Hematopoietic multipotent progenitor cell treated with erythropoietin and hydrocortisone succinate and interleukin-3 and kit ligand, for 15 days (in vitro differentiated cells): Measurements from ENCODE around the gene EXOC6B.

Experiments used
- DNase-seq: peaks from one replicate; pipeline ENCODE4 v3.0.0-alpha.2; 2015; ENCODE audit warnings: low spot score

The EXOC6B gene

DNA sequence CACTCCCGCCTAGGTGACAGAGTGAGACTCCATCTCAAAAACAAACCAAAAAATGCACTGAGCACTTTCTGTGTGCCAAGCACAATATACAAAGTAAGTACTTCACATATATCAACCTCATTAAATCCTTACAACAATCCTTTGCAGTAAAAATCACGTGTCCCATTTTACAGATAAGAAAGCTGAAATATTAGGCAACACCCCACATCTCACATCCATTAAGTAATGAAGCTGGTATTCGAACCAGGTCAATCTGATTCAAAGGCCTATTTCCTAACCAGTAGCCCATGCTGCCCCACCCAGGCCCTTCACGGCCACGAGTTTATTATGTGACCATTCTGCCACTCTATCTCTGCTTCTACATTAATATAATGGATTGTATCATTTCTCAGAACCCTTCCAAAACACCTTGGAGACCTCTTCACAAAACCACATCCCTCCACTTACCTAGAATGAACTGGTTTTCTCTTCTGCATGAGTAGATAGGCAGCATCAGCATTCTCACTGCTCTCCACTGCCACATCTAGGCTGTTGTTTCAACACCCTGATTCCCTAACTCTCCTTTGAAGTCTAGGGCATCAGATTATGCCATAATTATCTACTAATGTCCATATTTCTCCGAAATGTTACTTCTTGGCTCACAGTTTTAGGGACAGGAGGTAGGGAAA lies 3.1 kb upstream of the EXOC6B start:
- no peak for DNase-seq

DNA sequence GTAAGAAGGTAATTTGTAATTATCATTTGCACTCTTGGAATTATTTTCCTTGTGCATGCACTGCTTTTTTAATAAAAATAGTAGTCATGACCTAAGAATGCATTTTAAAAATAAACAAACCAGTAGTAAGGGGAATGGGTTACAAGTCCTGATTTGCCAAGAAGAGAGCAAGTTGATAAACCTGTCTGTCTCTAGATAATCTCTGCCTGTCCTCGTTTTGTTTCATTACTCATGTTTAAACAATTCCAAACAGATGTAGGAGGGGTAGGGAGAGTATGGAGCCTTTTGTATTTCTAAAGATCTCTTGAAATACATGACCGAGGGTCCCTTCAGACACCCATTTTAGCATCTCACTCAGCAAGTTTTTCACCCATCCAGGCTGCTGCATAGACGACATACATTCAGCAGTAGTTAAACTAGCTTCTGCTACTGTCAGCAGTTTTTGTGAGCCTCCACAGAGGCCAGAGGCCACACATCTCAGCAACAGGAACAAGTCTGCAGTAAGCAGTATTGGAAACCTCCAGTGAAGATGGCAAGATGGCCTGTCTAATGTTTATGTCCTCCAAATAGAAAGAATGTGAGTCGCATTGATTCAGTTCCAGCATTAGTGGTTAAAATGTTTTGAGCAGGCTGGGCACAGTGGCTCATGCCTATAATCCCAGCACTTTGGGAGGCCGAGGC lies 2.3 kb upstream of the EXOC6B start:
- no peak for DNase-seq

DNA sequence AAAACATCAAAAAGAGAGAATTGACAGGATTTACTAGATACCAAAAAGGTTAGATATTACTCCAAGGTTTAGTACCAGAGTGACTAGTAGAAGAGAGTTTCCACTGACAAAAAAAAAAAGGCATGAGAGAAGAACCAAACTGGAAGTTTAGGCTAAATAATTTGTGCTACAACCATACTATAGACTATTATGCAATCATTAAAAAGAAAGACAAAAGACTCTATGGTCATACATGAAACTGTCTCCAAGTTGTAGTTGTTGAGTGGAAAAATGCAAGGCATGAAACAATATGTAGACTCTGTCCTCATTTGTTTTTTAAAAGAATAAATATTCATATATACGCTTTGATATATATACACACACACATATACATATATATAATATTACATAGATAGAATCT lies 1.7 kb upstream of the EXOC6B start:
- DNase-seq = no peak

DNA sequence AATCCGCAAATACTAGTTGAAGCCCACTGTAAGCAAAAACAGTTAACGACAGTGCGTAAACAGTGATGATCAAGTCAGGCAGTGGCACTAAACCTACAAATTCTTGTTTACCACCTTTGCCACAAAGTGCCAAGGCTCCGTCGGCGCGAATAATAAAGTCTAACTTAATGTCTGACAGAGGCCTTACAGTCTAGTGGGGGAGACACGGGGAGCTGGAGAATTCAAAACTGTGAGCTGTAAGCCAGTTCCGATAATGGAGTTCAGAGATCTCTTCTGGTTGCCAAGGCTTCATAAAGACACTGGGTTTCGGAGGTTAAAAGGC lies 284 bp upstream of the EXOC6B start:
- DNase-seq = no peak

DNA sequence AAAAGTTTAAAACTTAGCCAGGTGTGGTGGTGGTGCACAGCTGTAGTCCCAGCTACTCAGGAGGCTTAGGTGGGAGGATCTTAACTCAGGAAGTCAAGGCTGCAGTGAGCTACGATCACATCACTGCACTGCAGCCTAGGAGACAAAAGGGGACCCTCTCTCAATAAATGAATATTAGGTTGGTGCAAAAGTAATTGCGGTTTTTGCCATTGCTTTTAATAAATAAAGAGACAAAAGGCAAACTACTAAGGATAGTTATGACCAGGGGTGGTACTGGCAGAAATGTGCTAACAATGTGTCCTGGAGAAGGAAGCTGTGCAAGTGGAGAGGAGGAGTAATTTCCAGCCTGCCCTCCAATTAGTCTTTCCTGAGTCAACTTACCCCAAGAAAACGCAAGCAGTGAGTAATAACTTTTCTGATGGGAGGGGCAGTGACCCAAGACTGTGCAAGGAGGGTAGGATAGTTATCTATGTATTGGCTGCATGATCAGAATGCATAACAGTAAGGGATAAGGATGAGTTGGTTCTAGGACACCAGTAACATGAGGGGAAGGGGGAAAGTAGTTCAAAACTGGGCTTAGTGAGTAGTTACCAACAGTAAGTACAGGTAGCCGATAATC lies 1.5 kb downstream of the EXOC6B start:
- DNase-seq = no peak

DNA sequence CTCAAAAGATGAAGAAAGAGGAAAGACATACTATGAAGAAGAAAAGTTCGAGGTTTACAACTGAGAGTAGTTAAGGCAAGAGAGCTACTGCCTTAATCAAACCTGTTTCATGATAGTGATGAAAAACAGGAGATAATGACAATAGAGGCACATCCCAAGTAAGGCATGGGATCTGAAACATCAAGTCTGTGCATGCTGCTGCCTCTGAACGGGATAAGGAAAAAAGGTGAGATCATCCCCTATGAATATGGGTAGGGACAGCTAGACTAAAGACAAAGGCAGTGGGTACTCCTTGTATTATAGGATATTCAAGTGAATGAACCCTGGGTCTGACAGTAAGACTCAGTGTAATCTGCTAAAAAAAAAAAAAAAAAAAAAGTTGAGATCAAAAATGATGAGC lies 3.0 kb downstream of the EXOC6B start:
- no peak for DNase-seq

DNA sequence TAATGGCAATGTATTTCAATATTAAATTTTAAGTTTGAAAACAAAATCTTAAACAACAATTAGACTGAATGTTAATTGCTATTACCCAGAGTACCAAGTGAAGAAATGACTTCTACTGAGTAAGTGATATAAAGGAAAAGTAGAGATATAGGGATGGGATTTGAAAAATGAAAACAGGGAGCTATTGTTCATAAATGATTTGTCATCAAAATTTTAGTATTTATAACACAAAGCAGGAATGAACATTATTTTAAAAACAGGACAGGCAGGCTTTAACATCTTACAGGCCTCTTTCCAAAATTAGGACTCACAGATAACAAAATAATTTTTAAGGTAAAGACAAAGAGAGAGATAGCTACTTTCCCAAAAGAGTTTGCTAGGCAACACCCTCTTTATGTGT lies 3.9 kb downstream of the EXOC6B start:
- DNase-seq = no peak

DNA sequence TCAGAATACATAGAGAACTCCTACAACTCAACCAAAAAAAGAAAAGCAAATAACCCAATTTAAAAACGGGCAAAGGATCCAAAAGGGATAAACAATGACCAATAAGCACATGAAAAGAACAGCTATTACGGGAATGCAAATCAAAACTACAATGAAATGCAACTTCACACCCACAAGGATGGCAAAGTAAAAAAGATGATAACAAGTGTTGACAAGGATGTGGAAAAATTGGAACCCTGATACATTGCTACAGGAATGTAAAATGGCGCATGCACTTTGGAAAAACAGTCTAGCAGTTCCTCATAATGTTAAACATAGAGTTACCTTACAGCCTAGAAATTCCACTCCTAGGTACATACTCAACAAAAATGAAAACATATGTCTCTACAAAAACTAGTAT lies 4.7 kb downstream of the EXOC6B start:
- no peak for DNase-seq

DNA sequence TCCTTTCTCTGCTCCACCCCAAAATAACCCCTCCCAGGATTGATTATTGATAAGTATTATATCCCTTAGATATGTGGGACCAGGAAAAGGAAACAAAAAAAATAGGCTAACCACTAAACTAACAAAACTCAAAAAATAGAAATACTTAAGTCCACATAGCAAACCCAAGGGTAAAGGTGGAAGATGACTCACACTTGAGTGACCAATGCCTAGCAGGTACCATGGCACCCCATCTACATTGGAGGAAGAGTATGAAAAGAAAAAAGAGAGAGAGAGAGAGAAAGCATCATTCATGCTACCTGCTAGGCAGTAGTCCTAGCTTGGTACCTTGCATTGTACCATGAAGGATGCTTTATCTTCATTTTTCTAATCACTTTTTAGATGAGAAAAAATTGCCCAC lies 6.3 kb downstream of the EXOC6B start:
- no peak for DNase-seq

DNA sequence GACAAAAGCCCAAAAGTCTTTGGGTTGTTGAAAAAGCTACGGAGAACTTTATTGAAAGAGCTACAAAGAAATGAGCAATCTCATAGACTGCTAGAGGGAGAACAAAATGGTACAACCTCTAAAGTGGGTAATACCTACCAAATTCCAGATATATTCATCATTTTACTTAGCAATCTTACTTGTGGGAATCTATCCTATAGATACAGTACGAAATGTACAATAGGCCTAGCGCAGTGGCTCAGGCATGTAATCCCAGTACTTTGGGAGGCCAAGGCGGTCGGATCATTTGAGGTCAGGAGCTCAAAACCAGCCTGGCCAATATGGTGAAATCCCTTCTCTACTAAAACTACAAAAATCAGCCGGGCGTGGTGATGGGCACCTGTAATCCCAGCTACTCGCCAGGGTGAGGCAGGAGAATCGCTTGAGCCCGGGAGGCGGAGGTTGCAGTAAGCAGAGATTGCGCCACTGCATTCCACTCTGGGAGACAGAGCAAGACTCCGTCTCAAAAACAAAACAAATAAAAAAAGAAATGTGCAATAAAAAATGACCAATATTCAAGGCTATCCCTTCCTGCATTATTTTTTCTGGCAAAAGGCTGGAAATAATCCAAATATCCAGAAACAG lies 10.1 kb downstream of the EXOC6B start:
- DNase-seq = no peak

DNA sequence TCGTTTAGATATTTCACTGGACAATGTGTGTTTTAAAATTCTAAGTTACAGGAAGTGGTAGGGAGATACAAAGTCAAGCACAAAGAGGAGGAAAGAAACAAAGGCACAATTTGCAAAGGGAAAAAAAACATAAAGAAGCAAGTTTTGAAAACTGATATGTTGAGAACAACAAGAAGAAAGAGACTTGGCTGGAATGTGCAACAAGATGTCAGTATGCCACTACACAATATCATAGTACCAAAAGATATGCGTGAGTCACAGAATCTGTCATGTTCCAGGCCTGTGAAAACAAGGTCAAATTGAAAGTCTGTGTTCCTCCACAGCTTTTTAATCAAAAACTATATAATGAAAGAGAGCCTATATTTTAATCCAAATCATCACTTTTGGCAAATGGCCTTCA lies 12.0 kb downstream of the EXOC6B start:
- DNase-seq = no peak

DNA sequence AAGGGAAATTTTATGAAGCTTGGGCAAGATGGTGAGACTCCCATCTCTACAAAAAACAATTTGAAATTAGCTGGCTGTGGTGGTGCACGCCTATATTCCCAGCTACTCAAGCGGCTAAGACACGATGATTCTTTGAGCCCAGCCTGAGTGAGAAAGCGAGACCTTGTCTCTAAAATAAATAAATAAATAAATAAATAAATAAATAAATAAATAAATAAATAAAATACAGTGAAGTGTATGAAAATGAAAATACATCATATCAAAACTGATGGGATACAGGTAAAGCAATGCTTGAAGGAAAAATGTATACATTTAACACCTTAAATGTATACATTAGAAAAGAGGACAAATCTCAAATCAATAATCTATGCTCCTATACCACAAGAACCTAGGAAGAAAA lies 15.7 kb downstream of the EXOC6B start:
- DNase-seq = no peak

DNA sequence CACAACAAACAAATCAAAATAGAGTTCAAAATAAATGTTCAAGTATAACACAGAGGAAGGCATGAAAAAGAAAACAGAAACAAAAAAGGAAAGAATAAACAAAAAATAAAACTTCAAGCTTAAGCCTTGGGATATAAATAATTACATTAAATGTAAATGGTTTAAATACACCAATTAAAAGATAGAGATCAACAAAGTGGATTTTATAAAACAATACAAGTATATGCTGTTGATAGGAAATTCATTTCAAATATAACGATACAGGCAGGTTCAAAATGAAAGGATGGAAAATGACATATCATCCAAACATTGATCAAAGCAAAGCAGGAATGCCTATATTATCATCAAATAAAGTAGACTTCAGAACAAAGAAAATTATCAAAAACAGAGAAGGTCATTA lies 16.7 kb downstream of the EXOC6B start:
- DNase-seq = no peak

DNA sequence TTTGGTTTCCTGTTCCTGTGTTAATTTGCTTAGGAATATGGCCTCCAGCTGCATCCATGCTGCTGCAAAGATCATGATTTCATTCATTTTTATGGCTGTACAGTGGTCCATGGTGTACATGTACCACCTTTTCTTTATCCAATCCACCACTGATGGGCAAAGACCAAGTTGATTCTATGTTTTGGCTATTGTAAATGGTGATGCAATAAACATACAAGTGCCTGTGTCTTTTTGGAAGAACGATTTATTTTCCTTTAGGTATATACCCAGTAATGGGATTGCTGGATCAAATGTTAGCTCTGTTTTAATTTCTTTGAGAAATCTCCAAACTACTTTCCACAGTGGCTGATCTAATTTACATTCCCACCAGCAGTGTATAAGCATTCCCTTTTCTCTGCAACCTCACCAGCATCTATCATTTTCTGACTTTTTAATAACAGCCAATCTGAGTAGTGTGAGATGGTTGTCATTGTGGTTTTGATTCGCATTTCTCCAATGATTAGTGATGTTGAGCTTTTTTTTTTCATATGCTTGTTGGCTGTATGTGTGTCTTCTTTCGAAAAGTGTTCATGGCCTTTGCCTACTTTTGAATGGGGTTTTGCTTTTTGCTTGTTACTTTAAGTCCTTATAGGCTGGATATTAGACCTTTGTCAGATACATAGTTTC lies 19.4 kb downstream of the EXOC6B start:
- no peak for DNase-seq

DNA sequence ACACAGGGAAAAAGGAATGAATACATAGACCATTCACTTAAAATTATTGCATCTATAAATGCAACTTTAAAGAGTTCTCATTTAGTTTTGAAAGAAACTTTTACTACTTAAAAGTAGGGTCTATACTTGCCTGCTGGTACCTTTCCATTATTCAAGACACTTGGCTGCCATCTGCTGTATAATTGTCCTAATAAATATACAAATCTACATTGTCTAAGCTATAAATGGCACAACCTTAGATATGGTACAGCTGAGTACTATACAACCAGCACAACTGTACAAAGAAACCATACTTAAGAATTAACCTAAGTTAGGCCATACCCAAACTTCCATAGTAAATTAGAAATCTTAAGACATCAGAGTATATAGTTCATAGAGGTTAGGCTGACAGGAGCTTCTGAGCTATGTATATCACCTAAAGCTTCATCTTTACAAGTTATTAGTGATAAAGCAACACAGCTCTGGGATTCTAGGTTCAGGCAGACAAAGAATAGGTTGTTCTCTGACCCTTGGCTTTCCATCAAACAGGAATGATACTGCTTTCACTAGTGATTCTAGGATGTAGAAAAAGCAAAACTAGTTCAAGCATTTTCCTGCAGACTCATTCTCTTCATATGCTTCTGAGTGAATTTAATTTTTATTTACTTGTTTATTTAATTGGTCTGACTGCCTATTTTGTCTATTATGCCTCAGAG lies 22.1 kb downstream of the EXOC6B start:
- DNase-seq = no peak

DNA sequence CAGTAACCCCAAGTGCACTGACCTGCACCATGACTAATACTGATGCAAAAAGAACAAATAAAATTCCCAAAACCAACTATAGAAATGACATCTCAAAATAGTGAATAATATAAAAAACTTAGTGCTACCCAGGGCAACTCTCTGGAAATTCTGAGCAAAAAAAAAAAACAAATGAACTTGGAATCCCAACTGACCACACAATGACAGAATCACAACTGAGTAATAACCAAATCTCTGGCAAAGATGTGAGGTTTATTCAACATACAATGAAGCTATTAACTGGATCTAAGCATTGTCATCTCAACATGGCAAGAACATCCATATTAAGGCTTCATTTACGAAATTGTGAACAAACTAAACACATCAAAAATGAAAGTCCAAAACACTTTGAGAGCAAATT lies 22.7 kb downstream of the EXOC6B start:
- DNase-seq = no peak

DNA sequence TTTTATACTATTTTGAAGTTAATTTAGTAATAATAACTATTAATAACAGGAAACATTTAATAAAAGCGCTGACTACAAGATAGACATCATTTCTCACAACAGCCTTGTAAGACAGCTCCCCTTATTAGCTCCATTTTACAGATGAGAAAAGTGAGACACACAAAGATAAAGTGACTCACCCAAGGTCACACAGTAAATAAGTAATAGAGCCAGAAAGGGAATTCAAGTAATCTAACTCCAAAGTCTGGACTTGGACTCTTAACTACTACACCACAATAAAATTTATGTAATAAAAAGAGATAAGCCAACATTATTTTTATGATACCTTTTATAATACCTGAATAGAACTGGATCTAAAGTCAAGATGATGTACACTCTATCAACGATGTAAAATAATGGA lies 25.3 kb downstream of the EXOC6B start:
- no peak for DNase-seq

DNA sequence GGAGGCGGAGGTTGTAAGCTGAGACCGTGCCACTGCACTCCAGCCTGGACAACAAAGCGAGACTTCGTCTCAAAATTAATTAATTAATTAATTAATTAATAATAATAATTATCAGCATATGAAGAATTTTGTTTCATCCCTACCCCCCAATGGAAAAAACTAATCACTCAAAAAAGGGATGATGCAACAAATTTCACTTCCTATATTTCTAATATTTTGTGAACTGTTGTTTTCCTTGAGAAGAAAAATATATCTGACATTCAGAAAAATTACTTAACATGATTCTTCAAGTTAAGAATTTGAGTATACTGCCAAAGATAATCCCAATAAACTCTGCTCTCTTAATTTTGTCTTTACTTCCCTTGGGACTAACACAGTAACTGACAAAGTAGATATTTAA lies 28.1 kb downstream of the EXOC6B start:
- no peak for DNase-seq

DNA sequence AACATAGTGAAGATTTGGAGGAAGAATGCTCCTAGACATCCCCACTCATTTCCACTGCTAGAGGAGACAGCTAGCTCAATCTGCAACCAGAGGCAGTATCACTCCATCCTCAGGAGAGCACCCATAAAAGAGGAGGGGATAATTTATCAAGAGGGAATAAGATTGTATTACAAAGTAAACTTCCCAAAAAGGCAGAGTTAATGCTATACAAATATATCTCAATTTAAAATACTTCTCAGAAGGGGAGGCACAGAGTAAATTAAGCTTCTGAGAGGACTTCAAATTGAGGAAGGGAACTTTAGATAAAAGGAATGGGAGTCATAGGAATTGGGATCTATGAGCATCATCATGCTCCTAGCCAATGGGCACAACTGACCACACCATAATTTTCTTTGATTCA lies 29.1 kb downstream of the EXOC6B start:
- no peak for DNase-seq

DNA sequence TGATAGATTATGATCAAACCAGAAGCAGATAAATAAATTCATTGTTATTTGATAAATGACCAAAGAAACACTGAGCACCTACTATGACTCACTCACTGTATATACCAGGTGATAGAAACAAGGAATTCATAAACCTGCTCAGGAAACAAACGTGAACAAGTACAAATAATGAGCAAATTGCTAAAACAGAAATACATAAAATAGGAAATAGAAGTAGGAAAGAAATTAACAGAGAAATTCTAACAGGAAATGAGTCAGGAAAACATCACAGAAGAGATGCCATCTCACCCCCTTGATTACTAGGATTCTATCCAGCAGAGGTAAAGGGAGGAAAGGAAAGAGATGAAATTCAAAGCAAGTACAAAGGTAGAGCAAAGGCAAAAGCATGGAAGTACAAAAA lies 31.3 kb downstream of the EXOC6B start:
- no peak for DNase-seq

DNA sequence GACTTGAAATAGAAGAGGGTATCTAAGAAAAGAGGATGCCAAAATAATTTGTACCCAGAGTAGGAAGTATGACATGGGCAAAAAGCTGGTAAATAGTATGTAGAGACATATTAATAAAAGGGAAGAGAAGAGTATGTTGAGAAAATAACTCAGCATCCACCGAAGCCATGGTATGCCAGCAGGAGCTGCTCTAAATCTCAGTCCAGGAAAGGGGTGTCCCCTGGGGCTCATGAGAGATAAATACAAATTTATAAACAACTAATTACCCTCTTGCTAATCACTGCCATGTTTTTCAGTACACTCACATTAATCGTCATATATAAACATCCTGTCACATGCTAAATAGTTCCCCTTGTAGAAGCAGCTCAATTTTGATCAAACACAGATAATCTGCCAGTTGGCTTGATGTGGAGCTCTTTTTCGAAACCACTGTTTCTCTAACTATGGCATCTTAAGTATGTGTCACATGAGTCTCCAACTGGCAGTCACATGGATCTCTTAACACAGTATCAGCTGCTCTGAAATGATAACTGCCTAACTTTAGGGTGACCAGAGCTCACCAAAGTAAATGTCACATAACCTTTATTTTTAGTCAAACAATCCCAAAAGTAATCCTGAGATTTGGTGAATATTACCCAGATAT lies 31.9 kb downstream of the EXOC6B start:
- DNase-seq = no peak

DNA sequence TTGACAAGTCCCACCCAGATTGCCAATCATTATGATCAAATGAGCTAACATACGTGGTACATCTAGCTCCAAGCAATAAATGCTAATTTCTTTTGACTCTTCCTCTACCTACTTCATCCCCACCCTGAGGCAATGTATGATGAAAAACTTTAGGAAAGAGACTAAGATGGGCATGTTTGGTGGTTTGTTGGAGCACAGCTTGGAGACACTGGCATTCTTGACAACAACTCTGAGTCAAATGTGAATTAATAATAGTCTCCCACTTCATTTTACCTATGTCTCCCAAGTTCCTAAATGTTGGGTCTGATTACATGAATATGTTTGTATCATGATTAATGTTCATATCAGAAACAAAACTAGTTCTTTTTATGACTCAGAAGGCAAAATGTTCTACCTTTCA lies 36.6 kb downstream of the EXOC6B start:
- no peak for DNase-seq
